ENCODE measurements around the gene IRS1.

DNA sequence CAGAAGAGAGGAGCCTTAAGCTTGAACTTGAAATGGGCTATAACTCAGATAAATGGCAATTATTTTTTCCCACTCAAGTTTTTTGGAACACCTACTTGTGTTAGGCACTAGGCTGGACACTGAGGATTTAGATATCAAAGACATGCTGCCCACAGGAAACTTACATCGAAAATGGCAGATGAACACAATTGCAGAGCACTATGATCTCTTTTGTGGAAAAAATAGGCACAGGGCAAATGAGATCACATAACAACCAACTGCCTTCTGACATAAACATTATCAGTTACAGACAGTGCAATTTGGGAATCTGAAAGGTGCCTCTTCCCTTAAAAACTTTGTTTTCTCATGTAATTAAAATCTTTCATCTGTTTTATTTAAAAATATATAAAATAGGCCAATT is 3.8 kb upstream of the IRS1 start:
- TF ChIP-seq EP300 (IDR thresholded peaks at IDR 0.05; ENCODE audit: borderline replicate concordance) (no peak), YY1 (IDR thresholded peaks at IDR 0.05; ENCODE audit: low read depth) (no peak), CEBPB (IDR thresholded peaks at IDR 0.05) (no peak), TCF12 (IDR thresholded peaks at IDR 0.05; ENCODE audit: low read depth) (no peak), NFIC (IDR thresholded peaks at IDR 0.05) (no peak), EGR1 (IDR thresholded peaks at IDR 0.05) (no peak), TAF1 (IDR thresholded peaks at IDR 0.05; ENCODE audit: low read depth) (no peak), RAD21 (IDR thresholded peaks at IDR 0.05; ENCODE audit: low read depth) (no peak), TEAD4 (IDR thresholded peaks at IDR 0.05) (no peak), USF1 (IDR thresholded peaks at IDR 0.05) (no peak)
- TF ChIP-seq, protein P1, sequence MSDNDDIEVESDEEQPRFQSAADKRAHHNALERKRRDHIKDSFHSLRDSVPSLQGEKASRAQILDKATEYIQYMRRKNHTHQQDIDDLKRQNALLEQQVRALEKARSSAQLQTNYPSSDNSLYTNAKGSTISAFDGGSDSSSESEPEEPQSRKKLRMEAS (IDR thresholded peaks at IDR 0.05): no peak
- TF ChIP-seq, protein P2, sequence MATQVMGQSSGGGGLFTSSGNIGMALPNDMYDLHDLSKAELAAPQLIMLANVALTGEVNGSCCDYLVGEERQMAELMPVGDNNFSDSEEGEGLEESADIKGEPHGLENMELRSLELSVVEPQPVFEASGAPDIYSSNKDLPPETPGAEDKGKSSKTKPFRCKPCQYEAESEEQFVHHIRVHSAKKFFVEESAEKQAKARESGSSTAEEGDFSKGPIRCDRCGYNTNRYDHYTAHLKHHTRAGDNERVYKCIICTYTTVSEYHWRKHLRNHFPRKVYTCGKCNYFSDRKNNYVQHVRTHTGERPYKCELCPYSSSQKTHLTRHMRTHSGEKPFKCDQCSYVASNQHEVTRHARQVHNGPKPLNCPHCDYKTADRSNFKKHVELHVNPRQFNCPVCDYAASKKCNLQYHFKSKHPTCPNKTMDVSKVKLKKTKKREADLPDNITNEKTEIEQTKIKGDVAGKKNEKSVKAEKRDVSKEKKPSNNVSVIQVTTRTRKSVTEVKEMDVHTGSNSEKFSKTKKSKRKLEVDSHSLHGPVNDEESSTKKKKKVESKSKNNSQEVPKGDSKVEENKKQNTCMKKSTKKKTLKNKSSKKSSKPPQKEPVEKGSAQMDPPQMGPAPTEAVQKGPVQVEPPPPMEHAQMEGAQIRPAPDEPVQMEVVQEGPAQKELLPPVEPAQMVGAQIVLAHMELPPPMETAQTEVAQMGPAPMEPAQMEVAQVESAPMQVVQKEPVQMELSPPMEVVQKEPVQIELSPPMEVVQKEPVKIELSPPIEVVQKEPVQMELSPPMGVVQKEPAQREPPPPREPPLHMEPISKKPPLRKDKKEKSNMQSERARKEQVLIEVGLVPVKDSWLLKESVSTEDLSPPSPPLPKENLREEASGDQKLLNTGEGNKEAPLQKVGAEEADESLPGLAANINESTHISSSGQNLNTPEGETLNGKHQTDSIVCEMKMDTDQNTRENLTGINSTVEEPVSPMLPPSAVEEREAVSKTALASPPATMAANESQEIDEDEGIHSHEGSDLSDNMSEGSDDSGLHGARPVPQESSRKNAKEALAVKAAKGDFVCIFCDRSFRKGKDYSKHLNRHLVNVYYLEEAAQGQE (IDR thresholded peaks at IDR 0.05; ENCODE audit: low read depth): no peak

Data from Ishikawa (cell line).